ENCODE measurements around the gene FSTL4.

Gene FSTL4

GRCh38 chr5:133147411-133147810 lies 464.9 kb downstream of the FSTL4 start:
- peak; percentile 81 for DNase-seq

More at GRCh38 chr5:133147411-133147810, 464.9 kb downstream of the FSTL4 start:
- Histone ChIP-seq H4K20me1 (ENCODE audit: insufficient read depth, low read length) (no peaks in the 10 kb centered on the region), H3K27me3 (ENCODE audit: insufficient read depth, low read length, poor library complexity) (no peaks in the 10 kb centered on the region), H3K36me3 (ENCODE audit: insufficient read depth, low read length) (no peaks in the 10 kb centered on the region), H3K79me2 (ENCODE audit: insufficient read depth, low read length) (no peaks in the 10 kb centered on the region), H3K4me2 (ENCODE audit: insufficient read depth, low read length) (peak overlapping the region; percentile 46), H3K9me3 (ENCODE audit: insufficient read depth, low read length, severe bottlenecking) (peaks cover 7% of the 10 kb centered on the region), H3K9ac (ENCODE audit: low read depth, low read length) (peak overlapping the region; percentile 33), H3K4me3 (ENCODE audit: low read depth in 1 of 2, low read length in 2 of 2) (no peak overlapping the region), H3K27ac (ENCODE audit: low read length) (peak overlapping the region; percentile 71), H2AFZ (ENCODE audit: low read depth, low read length) (peak overlapping the region; percentile 53; the same call in 1 of the 2 replicates), H3K4me1 (ENCODE audit: insufficient read depth, low read length) (peaks cover 36% of the 10 kb centered on the region)
- peak; percentile 87 for ATAC-seq (ENCODE audit: insufficient read depth, low read depth)
- TF ChIP-seq, protein P1, sequence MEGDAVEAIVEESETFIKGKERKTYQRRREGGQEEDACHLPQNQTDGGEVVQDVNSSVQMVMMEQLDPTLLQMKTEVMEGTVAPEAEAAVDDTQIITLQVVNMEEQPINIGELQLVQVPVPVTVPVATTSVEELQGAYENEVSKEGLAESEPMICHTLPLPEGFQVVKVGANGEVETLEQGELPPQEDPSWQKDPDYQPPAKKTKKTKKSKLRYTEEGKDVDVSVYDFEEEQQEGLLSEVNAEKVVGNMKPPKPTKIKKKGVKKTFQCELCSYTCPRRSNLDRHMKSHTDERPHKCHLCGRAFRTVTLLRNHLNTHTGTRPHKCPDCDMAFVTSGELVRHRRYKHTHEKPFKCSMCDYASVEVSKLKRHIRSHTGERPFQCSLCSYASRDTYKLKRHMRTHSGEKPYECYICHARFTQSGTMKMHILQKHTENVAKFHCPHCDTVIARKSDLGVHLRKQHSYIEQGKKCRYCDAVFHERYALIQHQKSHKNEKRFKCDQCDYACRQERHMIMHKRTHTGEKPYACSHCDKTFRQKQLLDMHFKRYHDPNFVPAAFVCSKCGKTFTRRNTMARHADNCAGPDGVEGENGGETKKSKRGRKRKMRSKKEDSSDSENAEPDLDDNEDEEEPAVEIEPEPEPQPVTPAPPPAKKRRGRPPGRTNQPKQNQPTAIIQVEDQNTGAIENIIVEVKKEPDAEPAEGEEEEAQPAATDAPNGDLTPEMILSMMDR (IDR thresholded peaks at IDR 0.05; ENCODE audit: borderline replicate concordance, extremely low read depth, low read length, poor library complexity, severe bottlenecking), result no peak
- no peak for TF ChIP-seq EZH2 (IDR thresholded peaks at IDR 0.05; ENCODE audit: borderline replicate concordance, low read depth, low read length, severe bottlenecking)
